SK-N-SH treated with all-trans-retinoic acid at 6 μM for 48 hours (cell line): ENCODE measurements around the gene PTPRCAP.

Source experiments
- ISL1 ChIP-seq: fragments of 250-450 bp; sonication (Bioruptor Pico); IDR thresholded peaks from 2 replicates; pipeline ENCODE4 v2.1.2; 2022; ENCODE audit warnings: mild to moderate bottlenecking, moderate library complexity
- TSHZ2 ChIP-seq: fragments of 250-450 bp; sonication (Bioruptor Pico); IDR thresholded peaks from 2 replicates; pipeline ENCODE4 v1.5.0; 2020; ENCODE audit warnings: mild to moderate bottlenecking, moderate library complexity
- ZNF8 ChIP-seq: fragments of 450-650 bp; formaldehyde crosslinking; IDR thresholded peaks from 2 replicates; pipeline ENCODE4 v1.5.0; 2020; ENCODE audit warnings: mild to moderate bottlenecking, moderate library complexity

DNA sequence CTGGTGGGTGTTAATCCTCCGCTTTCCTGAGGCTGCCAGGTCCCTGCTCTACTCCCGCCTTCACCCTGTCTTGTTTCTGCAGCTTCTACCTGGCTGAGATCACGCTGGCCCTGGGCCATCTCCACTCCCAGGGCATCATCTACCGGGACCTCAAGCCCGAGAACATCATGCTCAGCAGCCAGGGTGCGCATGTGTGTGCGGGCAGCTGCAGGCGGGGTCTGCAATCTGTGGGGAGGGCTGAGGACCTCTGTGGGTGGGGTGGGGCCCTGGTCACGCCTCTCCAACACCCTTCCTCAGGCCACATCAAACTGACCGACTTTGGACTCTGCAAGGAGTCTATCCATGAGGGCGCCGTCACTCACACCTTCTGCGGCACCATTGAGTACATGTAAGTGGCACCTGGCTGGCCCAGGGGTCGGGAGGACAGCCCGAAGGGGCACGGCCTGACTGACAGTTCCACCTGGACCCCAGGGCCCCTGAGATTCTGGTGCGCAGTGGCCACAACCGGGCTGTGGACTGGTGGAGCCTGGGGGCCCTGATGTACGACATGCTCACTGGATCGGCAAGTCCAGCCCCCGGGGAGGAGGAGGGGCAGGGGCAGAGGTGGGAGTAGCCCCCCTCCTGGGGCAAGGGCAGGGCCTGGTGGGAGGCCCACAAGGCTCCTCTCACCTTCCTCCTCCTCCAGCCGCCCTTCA lies 4.7 kb downstream of the PTPRCAP start:
- TF ChIP-seq ZNF8 (CRISPR knock-in tag) (no peak), ISL1 (CRISPR knock-in tag) (no peak), TSHZ2 (CRISPR knock-in tag) (no peak)
